Stimulated activated CD8-positive, alpha-beta memory T cell treated with anti-CD3 and anti-CD28 coated beads, Interleukin-7, amount 100 ng/mL, for 4 hours (primary cell): Measurements from ENCODE around the gene CXCL5.
"Not testable (repeated sequence)": the region's sequence is repeated elsewhere in the genome, so short reads cannot be mapped to it uniquely, and the experiment has no call there.

Experiments
- DNase-seq, 2 donors: peaks; one replicate each; pipeline ENCODE4 v3.0.0-alpha.2; 2020; ENCODE audit warnings: low read depth in 2 of 2

The CXCL5 gene

GRCh38 chr4:73970945-73971344 is 27.5 kb downstream of the CXCL5 start:
- no peak for DNase-seq

- no peak for DNase-seq
Measured at GRCh38 chr4:73970011-73970410, 28.5 kb downstream of the CXCL5 start.

GRCh38 chr4:73967866-73968265 is 30.6 kb downstream of the CXCL5 start:
- no peak for DNase-seq

- no peak for DNase-seq
Measured at GRCh38 chr4:73964862-73965611, 33.4 kb downstream of the CXCL5 start.

GRCh38 chr4:73962724-73963123 is 35.8 kb downstream of the CXCL5 start:
- DNase-seq = no peak

- DNase-seq = not testable (repeated sequence)
Measured at GRCh38 chr4:73959041-73959440, 39.4 kb downstream of the CXCL5 start.

- DNase-seq = no peak
Measured at GRCh38 chr4:73952352-73952751, 46.1 kb downstream of the CXCL5 start.

- not testable (repeated sequence) for DNase-seq
Measured at GRCh38 chr4:73950376-73950920, 48.0 kb downstream of the CXCL5 start.

- no peak for DNase-seq
Measured at GRCh38 chr4:73948990-73949706, 49.3 kb downstream of the CXCL5 start.

- DNase-seq = no peak
Measured at GRCh38 chr4:73948291-73948690, 50.2 kb downstream of the CXCL5 start.

- no peak for DNase-seq
Measured at GRCh38 chr4:73947239-73947985, 51.1 kb downstream of the CXCL5 start.

- DNase-seq = no peak
Measured at GRCh38 chr4:73945674-73946449, 52.6 kb downstream of the CXCL5 start.
